ENCODE data around the gene CCDC110. TPM values are rescaled to one million over a fixed set of nuclear protein-coding genes. Genes with fewer than 3 reads are reported as not detected.
A peak's percentile ranks its signal among the peaks of the same experiment; 100 is the strongest.

The CCDC110 gene
- total and polyA plus RNA-seq, 2 of the 13 experiments (the other 11 are each of a cell fraction or from before 2014, with no cell fraction given), result not detected

- TF ChIP-seq AKNA (CRISPR knock-in tag; IDR thresholded peaks at IDR 0.05; ENCODE audit: borderline replicate concordance), result peak; percentile 85
- TF ChIP-seq RFX5 (IDR thresholded peaks at IDR 0.05; ENCODE audit: low read depth, low read length), result 0 out of 2 replicates have a peak, but pooled peaks have one; percentile 24
- TF ChIP-seq ZNF18 (CRISPR knock-in tag; IDR thresholded peaks at IDR 0.05; ENCODE audit: insufficient replicate concordance), result peak; percentile 97
- TF ChIP-seq RBM22 (optimal IDR thresholded peaks at IDR 0.05; ENCODE audit: low read length), result peak; percentile 81
- TF ChIP-seq ZFP62 (CRISPR knock-in tag; IDR thresholded peaks at IDR 0.05), result peak; percentile 39; the same call in 1 of the 2 replicates
- TF ChIP-seq POGZ (CRISPR knock-in tag; IDR thresholded peaks at IDR 0.05), result peak; percentile 41; the same call in 1 of the 2 replicates
- peak; percentile 98 for TF ChIP-seq ZNF709 (CRISPR knock-in tag; IDR thresholded peaks at IDR 0.05)
- TF ChIP-seq E2F1 (CRISPR knock-in tag; IDR thresholded peaks at IDR 0.05), result peak; percentile 94
- peak; percentile 77; the same call in 1 of the 2 replicates for TF ChIP-seq ZNF484 (CRISPR knock-in tag; IDR thresholded peaks at IDR 0.05; ENCODE audit: borderline replicate concordance, low read depth)
- peak; percentile 97 for TF ChIP-seq MXD3 (CRISPR knock-in tag; IDR thresholded peaks at IDR 0.05)
- TF ChIP-seq ZNF558 (CRISPR knock-in tag; IDR thresholded peaks at IDR 0.05; ENCODE audit: borderline replicate concordance), result peak; percentile 96; the same call in 1 of the 2 replicates
- no peak for TF ChIP-seq CTCF (CRISPR knock-in tag; IDR thresholded peaks at IDR 0.05)
- peak; percentile 63 for TF ChIP-seq DBP (CRISPR knock-in tag; IDR thresholded peaks at IDR 0.05; ENCODE audit: not compliant biosample characterization)
- no peak for TF ChIP-seq GLMP (CRISPR knock-in tag; IDR thresholded peaks at IDR 0.05; ENCODE audit: borderline replicate concordance)
Observed at GRCh38 chr4:185395956-185396723, 75.4 kb downstream of the CCDC110 start (continued).
